CMK (cell line): ENCODE results near the gene C16orf78.
"Not testable (repeated sequence)": the region's sequence is repeated elsewhere in the genome, so short reads cannot be mapped to it uniquely, and the experiment has no call there.

ENCODE experiments used
- DNase-seq: peaks from one replicate; pipeline ENCODE4 v3.0.0-alpha.2; 2010; ENCODE audit warnings: low read depth

C16orf78 gene

GRCh38 chr16:49349446-49350168 is 24.0 kb upstream of the C16orf78 start:
- no peak for DNase-seq

- peak; percentile 14 for DNase-seq
Observed at GRCh38 chr16:49350265-49351095, 23.1 kb upstream of the C16orf78 start.

DNA sequence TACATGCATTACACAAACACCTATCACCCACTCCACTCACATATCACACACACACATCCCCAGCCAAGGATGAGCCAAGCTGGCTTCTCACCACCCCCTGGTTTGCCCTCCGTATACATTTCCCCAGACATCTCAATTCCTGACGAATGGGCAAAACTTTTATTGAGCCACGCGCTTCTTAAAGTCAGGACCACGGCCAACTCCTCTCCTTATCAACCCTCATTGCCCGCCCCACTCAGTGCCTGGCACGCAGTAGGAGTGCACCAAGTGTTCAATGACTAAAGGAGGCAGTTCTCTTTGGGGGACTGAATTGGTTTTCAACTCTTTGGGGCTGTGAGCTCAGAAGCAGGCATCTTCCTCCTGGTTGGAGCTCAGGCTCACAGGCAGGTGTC is 22.5 kb upstream of the C16orf78 start:
- DNase-seq = no peak

- no peak for DNase-seq
Observed at GRCh38 chr16:49352892-49353291, 20.7 kb upstream of the C16orf78 start.

- no peak for DNase-seq
Observed at GRCh38 chr16:49353680-49354079, 19.9 kb upstream of the C16orf78 start.

DNA sequence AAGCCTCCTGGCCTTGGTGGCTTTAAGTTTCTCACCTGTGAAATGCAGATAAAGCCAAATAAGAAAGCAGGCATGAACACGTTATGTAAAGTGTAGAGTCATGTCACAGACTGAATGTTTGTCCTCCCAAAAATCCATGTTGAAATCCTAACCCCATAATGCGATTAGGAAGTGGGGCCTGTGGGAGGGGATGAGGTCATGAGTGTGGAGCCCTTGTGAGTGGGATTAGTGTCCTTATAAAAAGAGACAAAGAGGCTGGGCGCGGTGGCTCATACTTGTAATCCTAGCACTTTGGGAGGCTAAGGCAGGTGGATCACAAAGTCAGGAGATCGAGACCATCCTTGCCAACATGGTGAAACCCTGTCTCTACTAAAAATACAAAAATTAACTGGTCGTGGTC is 19.5 kb upstream of the C16orf78 start:
- no peak for DNase-seq

- no peak for DNase-seq
Observed at GRCh38 chr16:49354991-49355390, 18.6 kb upstream of the C16orf78 start.

GRCh38 chr16:49355933-49356665 is 17.5 kb upstream of the C16orf78 start:
- DNase-seq = no peak

DNA sequence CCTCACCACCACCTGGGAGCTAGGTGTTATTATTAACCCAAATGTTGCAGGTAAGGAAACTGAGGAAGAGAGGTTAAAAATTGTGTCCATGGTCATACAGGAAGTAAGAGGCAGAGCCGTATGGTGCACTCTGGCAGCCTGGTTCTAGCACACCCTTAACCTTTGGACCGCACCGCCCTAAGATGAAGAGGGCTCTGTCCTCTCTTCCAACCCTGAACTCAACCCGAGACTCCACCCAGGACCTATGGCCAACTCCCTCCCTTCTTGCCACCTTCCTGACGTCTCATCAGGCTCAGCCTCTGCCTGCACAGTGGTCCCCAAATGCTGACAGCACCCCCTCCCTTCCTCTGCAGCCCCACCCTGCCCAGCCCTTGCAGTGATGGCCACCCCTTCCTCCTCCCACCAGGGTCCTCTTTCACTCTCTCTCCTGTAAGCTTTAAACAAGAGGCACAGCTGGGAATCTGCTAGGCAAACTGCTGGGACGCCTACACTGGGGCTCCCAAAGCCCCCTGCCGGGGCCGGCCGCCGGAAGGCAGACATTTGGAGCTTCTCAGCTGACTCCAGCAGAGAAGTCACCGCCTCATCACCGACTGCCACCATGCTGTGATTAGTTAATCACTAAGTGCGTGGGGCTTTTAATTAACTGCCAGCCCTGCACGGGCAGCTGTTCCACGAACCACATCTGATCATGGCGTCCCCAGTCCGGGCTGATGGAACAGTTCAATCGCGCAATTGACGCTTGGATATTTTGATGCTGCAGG is 16.7 kb upstream of the C16orf78 start:
- no peak for DNase-seq

- DNase-seq = no peak
Observed at GRCh38 chr16:49359591-49359990, 14.0 kb upstream of the C16orf78 start.

DNA sequence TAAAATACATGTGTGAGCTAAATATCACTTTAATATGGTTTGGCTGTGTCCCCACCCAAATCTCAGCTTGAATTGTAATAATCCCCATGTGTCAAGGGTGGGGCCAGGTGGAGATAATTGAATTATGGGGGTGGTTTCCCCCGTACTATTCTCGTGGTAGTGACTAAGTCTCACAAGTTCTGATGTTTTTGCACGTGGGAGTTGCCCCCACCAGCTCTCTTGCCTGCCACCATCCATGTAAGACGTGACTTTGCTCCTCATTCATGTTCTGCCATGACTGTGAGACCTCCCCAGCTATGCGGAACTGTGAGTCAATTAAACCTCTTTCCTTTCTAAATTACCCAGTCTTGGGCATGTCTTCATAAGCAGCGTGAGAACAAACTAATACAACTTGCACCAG is 11.9 kb upstream of the C16orf78 start:
- DNase-seq = not testable (repeated sequence)

DNA sequence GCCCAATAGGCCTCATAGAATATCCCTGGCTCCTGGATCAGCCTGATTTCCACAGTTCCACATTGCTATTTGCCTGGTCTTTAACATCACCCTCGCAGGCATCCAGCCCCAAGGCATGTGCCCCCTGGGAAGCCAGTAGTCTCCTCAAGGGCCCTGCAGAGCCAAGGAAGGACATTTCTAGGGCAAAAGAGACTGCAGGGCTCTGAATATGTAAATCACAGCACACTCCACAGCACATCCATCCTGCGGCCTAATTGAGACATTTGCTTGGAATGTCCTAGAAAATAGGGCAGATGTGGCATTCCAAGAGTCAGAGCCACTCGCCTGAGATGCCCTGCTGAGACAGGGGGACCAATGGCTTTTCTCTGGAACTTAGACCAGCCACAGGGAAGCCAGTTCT is 11.4 kb upstream of the C16orf78 start:
- DNase-seq = no peak

DNA sequence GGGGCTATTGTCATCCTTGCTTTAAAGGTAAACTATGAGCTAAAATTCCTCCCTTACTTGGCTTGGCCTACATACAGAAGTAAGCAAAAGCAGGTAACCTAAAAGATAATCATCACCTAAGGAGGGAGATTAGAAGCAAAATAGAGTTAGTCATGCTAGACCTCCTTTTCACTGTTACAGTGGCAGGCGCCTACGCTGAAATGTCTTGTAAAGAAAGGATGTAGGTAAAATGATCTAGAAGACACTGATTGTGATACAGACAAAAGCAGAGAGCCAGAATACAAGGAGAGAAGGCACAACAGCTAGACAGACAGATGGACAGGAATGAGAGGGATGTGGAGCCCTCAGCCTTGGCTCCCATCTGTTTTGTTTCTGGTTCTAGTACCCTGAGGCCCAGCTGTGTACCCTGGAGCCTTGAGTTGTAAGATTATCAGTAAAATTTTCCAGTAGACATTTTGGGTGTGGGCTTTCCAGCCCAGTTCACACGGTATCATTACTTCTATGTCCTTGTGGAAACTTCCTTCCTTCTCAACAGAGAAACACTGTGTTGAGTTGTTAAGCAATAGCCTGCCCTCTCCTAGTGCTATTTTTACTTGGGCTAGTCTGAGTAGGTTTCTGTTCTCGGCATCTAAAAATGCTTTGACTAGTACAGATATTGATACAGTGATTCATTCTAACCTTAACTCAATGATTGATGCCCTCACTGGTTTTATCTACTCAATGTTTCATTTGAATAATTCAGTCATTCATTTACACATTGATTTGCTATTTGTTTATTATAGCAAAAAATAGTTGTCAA is 7.7 kb upstream of the C16orf78 start:
- no peak for DNase-seq

- DNase-seq = no peak
Observed at GRCh38 chr16:49366669-49367068, 6.9 kb upstream of the C16orf78 start.

DNA sequence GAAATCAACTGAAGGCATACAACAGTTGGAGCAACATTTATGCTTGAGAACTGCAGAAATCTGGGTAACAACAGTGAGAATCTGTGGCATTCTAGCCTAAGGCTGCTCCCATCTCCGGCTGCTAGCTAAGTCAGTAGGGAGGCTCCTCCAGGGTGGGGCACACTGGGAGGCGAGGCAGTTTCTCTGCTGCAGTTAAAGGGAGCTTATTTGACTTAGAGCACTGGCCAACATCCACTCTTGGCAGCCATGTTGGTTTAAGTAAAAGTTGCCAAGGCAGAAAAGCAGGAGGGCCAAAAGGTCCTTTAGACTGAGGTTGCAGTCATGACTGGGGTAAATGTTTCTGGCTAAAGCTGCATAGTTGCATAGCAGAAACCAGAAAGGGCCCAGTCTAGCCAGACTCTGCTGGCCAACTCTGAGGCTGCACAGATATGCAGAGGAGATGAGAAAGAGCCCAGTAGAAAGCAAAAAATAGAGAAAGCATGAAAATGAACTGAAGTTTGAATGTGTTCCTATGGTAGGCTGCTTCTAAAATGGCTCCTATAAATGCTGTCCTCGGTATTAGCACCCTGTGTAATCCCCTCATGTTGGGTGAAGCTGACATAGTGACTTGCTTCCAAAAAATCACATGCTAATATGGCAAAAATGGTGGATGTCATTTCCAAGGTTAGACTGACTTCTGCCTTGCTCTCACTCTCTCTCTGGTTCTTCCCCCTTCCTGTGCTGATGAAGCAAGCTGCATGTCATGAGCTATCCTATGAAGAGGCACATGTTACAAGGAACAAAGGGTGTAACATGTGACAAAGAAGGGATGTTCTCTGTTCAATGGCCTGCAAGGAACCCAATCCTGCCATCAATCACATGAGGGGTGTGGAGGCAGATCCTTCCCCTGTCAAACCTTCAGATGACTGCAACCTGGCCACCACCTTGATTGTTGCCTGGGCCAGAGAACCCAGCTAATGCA is 3.7 kb upstream of the C16orf78 start:
- DNase-seq = no peak

DNA sequence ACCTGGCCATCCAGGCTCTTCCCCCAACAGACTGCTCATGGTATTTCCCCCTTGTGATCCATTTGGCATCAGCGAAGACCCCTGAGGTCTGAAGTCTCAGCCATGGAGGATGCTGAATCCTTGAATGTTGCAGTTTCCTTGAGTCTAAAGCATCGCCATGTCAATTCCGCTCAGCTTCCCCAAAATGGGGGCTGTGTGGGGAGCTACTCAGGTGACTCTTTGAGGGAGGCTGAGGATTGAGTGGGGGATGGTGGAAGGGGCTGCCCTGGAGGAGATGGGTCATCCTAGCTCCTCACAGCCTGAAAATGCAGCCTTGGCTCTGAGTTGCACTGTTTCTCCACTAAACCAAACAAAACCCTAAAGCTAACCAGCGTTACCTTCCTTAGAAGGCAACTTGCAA is 2.6 kb downstream of the C16orf78 start:
- no peak for DNase-seq

- DNase-seq = no peak
Observed at GRCh38 chr16:49377196-49377755, 3.7 kb downstream of the C16orf78 start.

DNA sequence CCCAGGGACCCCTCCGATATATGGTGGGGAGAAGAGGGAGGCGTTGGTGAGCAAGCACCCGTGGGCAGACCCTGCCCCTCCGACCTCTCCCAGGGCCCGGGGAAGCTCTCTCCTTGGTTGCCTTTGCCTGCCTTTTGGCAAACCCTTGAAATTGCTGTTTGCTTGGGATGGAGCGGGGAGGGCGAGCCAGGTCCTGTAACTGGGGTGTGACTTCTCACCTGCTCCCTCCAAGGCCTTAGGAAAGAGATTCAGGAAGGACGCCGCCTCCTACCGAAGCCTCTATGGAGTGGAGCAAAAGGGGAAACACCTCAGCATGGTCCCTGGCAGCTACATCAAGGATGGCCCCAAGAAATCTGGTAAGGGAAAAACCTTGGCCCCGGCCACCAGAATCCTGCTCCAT is 4.6 kb downstream of the C16orf78 start:
- no peak for DNase-seq

DNA sequence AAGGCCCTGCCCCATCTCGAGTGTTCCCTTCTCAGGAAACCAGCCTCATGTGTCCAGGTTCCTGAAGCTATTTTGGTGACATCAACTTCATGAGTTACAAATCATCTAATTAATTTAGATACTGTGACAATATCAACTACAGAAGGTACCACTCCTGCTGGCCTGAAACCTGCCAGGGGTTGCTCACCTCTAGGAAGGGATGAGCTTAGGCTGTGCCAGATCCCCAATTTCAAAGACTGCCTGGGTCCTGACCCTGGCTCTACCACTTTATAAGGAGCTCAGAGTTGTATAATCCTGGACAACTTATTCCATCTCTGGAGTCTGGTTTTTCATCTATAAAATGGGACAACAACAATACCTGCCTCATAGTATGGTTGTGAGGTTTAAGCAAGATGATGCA is 5.2 kb downstream of the C16orf78 start:
- no peak for DNase-seq

DNA sequence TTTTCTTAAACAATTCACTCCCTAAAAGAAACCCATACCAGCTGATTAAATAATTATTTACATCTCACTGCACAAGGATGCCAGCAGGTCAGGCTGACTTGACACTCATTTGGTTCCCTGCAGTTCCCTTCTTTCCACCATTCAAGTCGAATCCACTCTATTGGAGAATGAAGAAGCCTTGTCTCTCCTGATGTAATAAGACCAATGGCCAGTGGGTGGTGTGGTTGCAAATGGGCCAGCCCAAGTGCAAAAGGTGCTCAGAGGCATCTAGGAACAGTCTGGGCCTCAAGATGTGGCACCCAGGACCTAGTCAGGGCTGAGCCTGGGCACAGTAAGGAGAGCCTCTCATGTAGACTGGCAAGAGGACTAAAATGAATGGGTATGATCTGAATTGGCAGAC is 9.3 kb downstream of the C16orf78 start:
- DNase-seq = no peak
